ENCODE measurements around the gene GPC4. TPM values are rescaled to one million over a fixed set of nuclear protein-coding genes. Genes with fewer than 3 reads are reported as not detected.

GPC4 gene
- total RNA-seq, 1 donor from 2014 or later, result 64.6 TPM

DNA sequence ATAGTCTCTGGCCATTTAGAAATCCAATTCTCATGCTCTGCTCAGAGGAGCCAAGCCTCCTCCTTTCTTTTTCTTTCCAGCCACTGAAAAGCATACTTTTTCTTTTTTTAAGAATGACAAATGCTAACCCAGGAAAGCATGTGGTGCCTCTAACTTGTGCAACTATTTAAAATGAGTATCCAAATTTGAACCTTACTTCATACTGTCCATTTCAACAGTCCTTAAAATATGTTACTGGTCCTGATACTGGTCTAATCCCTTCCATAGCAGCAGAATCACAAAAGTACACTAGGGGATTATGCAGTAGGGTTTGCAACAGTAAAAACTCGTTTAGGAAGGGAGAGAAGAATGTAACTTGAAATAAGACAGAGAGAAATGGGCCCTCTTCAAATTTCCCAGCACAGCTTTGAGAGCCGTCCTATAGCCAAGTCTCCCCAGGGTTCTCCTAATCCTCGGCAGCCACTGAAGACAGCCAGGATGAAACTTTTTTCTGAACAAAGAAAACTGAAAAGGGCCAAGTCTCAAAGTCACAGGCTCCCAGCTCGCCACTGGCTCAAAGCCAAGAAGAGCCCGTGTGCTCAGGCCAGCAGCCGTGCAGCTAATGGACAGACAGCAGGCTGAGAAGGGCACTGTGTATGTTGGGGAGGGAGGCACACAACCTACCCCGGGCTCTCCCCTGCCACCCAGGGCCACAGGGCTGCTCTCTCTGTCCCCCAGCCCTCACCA, 39.5 kb downstream of the GPC4 start:
- Mint-ChIP-seq H3K9me3 (ENCODE audit: low read depth) (no peaks in the 10 kb centered on the region), H3K4me3 (ENCODE audit: unreplicated experiment) (peak overlapping the region; percentile 45), H3K4me1 (ENCODE audit: low read depth) (peaks cover 53% of the 10 kb centered on the region), H3K36me3 (ENCODE audit: low read depth) (no peaks in the 10 kb centered on the region), H3K27ac (ENCODE audit: unreplicated experiment) (peak overlapping the region; percentile 87), H3K27me3 (ENCODE audit: low read depth) (no peaks in the 10 kb centered on the region)
- TF ChIP-seq, protein P1, sequence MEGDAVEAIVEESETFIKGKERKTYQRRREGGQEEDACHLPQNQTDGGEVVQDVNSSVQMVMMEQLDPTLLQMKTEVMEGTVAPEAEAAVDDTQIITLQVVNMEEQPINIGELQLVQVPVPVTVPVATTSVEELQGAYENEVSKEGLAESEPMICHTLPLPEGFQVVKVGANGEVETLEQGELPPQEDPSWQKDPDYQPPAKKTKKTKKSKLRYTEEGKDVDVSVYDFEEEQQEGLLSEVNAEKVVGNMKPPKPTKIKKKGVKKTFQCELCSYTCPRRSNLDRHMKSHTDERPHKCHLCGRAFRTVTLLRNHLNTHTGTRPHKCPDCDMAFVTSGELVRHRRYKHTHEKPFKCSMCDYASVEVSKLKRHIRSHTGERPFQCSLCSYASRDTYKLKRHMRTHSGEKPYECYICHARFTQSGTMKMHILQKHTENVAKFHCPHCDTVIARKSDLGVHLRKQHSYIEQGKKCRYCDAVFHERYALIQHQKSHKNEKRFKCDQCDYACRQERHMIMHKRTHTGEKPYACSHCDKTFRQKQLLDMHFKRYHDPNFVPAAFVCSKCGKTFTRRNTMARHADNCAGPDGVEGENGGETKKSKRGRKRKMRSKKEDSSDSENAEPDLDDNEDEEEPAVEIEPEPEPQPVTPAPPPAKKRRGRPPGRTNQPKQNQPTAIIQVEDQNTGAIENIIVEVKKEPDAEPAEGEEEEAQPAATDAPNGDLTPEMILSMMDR (IDR thresholded peaks at IDR 0.05), result no peak
- no peak for DNase-seq (ENCODE audit: low spot score)

DNA sequence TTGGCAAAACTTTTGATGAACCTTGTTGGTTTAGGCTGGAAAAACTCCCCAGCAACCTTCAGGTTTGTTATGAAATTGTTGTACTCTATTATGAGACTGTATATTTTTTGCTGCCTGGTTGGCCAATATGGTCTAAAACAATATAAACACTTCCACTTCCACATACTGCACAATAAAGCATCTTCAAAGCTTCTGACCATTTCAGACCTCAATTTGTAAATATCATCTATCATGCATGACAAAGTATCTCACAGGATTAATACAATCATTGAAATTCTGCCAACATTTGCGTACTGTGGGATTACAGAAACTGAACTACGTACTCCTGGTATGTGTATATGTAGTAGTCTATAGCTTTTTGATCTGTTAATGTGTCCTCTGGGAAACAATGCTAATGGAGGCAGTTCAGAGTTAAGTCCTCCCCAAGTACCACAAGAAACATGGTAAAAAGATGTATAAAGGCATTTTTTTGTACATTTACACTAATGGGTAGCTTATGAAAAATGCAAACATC, 40.4 kb downstream of the GPC4 start:
- Mint-ChIP-seq H3K27me3 (ENCODE audit: low read depth) (no peaks in the 10 kb centered on the region), H3K4me1 (ENCODE audit: low read depth) (peaks cover 56% of the 10 kb centered on the region), H3K27ac (ENCODE audit: unreplicated experiment) (peak overlapping the region; percentile 87), H3K36me3 (ENCODE audit: low read depth) (no peaks in the 10 kb centered on the region), H3K9me3 (ENCODE audit: low read depth) (no peaks in the 10 kb centered on the region), H3K4me3 (ENCODE audit: unreplicated experiment) (no peak overlapping the region)
- DNase-seq (ENCODE audit: low spot score), result no peak
- TF ChIP-seq, protein P1 (IDR thresholded peaks at IDR 0.05), result no peak

DNA sequence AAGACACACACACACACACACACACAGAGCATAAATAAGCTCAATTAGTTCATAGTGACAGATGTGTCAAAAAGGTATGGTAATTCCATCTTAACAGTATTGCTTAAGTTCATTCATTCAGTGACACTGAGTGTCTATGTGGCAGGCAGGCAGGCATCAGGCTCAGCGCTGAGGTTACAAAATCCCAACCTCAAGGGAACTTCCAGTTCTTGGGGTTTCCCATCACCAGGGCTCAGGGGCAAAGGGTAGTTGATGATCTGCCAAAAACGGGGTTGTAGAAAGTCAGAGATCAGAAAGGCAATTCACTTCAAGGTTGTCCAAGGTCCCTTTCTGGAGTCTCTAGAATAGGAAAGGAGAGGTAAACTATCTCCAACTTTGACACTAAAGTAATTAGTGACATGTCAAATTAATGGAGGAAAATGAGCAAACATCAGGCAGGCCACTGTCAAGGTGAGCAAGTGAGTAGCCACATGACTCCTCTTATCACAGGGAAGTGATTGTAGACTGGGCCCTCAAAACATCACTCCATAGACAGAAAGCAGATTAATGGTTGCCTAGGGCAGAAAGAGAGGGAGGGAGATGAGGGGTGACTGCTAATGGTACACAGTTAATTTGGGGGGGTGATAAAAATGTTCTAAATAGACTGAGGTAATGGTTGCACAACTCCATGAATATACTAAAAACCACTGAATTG, 41.8 kb downstream of the GPC4 start:
- H3K36me3 Mint-ChIP-seq (ENCODE audit: low read depth), result no peaks in the 10 kb centered on the region
- no peak for DNase-seq (ENCODE audit: low spot score)
- no peaks in the 10 kb centered on the region for H3K9me3 Mint-ChIP-seq (ENCODE audit: low read depth)
- TF ChIP-seq, protein P1 (IDR thresholded peaks at IDR 0.05), result no peak
- no peaks in the 10 kb centered on the region for H3K27me3 Mint-ChIP-seq (ENCODE audit: low read depth)
- H3K27ac Mint-ChIP-seq (ENCODE audit: unreplicated experiment), result no peak overlapping the region
- peaks cover 62% of the 10 kb centered on the region for H3K4me1 Mint-ChIP-seq (ENCODE audit: low read depth)
- no peak overlapping the region for H3K4me3 Mint-ChIP-seq (ENCODE audit: unreplicated experiment)

DNA sequence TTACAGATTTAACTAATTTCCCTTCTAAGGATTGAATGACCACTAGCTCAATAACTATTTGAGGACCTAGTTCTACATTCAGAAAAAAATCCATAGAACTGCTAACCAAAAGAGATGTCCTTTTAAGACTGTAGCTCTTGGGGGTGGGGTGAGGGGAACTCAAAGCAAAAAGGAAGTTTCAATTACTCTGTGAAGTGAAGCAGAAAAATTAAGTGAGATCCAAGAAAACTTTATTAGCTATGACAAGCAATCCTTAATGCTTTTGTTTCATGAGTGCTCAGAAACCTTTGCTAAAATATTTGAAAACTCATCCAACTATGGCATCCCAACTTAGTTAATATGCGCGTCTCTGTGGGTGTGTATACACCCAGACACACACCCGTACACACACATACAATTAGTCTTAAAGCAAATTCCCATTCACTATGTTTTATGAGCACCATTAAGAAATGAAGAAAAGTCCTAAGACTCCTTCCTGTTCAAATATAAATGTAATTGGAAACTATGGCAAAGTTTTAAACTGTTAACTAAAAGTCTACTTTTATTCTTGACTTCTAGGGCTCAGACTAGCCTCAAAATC, 44.5 kb downstream of the GPC4 start:
- peaks cover 56% of the 10 kb centered on the region for H3K4me1 Mint-ChIP-seq (ENCODE audit: low read depth)
- no peak overlapping the region for H3K27ac Mint-ChIP-seq (ENCODE audit: unreplicated experiment)

DNA sequence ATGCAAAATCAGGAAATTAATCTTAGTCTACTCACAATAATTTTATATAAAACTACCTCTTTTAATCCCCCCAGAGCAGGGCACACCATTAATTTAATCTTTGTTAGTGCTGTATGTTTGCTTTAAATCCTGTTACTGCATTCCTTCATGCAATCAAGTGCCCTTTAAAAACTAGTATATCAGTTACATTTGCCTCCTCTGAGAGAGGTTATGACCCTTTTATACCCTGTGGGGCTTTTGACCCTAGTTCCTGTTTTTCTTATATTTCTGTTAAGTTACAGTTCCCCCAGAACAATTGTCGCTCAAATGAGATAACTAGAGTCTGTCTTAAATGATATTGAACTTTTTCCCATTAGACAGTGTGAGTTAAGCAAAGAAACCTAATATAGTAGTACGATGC, 46.2 kb downstream of the GPC4 start:
- no peak overlapping the region for H3K4me3 Mint-ChIP-seq (ENCODE audit: unreplicated experiment)
- H3K27ac Mint-ChIP-seq (ENCODE audit: unreplicated experiment), result no peak overlapping the region
- H3K9me3 Mint-ChIP-seq (ENCODE audit: low read depth), result no peaks in the 10 kb centered on the region
- H3K36me3 Mint-ChIP-seq (ENCODE audit: low read depth), result no peaks in the 10 kb centered on the region
- no peak for DNase-seq (ENCODE audit: low spot score)
- H3K4me1 Mint-ChIP-seq (ENCODE audit: low read depth), result peaks cover 57% of the 10 kb centered on the region
- no peaks in the 10 kb centered on the region for H3K27me3 Mint-ChIP-seq (ENCODE audit: low read depth)
- TF ChIP-seq, protein P1 (IDR thresholded peaks at IDR 0.05), result no peak

More for the DNA sequence above, 44.5 kb downstream of the GPC4 start:
- DNase-seq (ENCODE audit: low spot score), result no peak
- TF ChIP-seq, protein P1 (IDR thresholded peaks at IDR 0.05), result no peak
- H3K9me3 Mint-ChIP-seq (ENCODE audit: low read depth), result no peaks in the 10 kb centered on the region
- no peak overlapping the region for H3K4me3 Mint-ChIP-seq (ENCODE audit: unreplicated experiment)
- no peaks in the 10 kb centered on the region for H3K27me3 Mint-ChIP-seq (ENCODE audit: low read depth)
- no peaks in the 10 kb centered on the region for H3K36me3 Mint-ChIP-seq (ENCODE audit: low read depth)

All from chondrocyte (in vitro differentiated cells).